Keratinocyte (primary cell): ENCODE measurements around the gene C1QTNF12. TPM values are rescaled to one million over a fixed set of nuclear protein-coding genes. Genes with fewer than 3 reads are reported as not detected.

Source experiments
- DNase-seq: peaks from one replicate; pipeline ENCODE4 v3.0.0-alpha.2; 2011; ENCODE audit warnings: low read depth, missing footprints, low spot score
- FAIRE-seq: peaks from 2 replicates; lab custom pipeline; 2011; peaks lifted over from hg19 to GRCh38; lab: Jason Lieb, UNC
- H2AFZ ChIP-seq: 2 replicates; pipeline ENCODE4 v1.6.0; 2012; ENCODE audit warnings: low read length, control low read depth, inconsistent platforms; ENCODE audit not compliant: control insufficient read depth
- H3K27ac ChIP-seq: 2 replicates; pipeline ENCODE4 v1.5.1; 2011; ENCODE audit warnings: low read length; ENCODE audit not compliant: control insufficient read depth, insufficient read depth
- H3K27me3 ChIP-seq: 3 replicates; pipeline ENCODE4 v1.6.0; 2011; ENCODE audit warnings: low read length; ENCODE audit not compliant: control insufficient read depth, insufficient read depth; ENCODE audit errors: extremely low read depth
- H3K36me3 ChIP-seq, 2 experiments: 2 replicates in 1 of 2; 3 replicates in 1 of 2; pipeline ENCODE4 v1.5.1; 2011; ENCODE audit warnings: low read length in 2 of 2, mild to moderate bottlenecking in 1 of 2; ENCODE audit not compliant: control insufficient read depth in 2 of 2, insufficient read depth in 2 of 2; ENCODE audit errors: extremely low read depth in 1 of 2
- H3K4me1 ChIP-seq: 3 replicates; pipeline ENCODE4 v1.5.1; 2011; ENCODE audit warnings: low read length; ENCODE audit not compliant: control insufficient read depth, insufficient read depth; ENCODE audit errors: extremely low read depth
- H3K4me2 ChIP-seq: 3 replicates; pipeline ENCODE4 v1.6.0; 2011; ENCODE audit warnings: low read depth, low read length; ENCODE audit not compliant: control insufficient read depth, insufficient read depth; ENCODE audit errors: extremely low read depth
- H3K4me3 ChIP-seq, 3 experiments: fragments of 200-600 bp in 1 of 3; sonication (generic) in 1 of 3; 2 replicates in 2 of 3; 3 replicates in 1 of 3; pipeline ENCODE4 v1.5.1; 2011 to 2016; ENCODE audit warnings: low read length in 3 of 3, mild to moderate bottlenecking in 3 of 3, control low read depth in 2 of 3, inconsistent platforms in 1 of 3, low read depth in 1 of 3, mixed read lengths in 1 of 3, mixed run types in 1 of 3, moderate library complexity in 1 of 3; ENCODE audit not compliant: control insufficient read depth in 2 of 3, insufficient read depth in 2 of 3; ENCODE audit errors: extremely low read depth in 1 of 3
- H3K79me2 ChIP-seq: 2 replicates; pipeline ENCODE4 v1.6.0; 2012; ENCODE audit warnings: low read length; ENCODE audit not compliant: control insufficient read depth, insufficient read depth
- H3K9ac ChIP-seq: 3 replicates; pipeline ENCODE4 v1.6.0; 2011; ENCODE audit warnings: low read length; ENCODE audit not compliant: control insufficient read depth, insufficient read depth; ENCODE audit errors: extremely low read depth
- H3K9me1 ChIP-seq: 3 replicates; pipeline ENCODE4 v1.6.0; 2011; ENCODE audit warnings: low read length; ENCODE audit not compliant: control insufficient read depth, insufficient read depth; ENCODE audit errors: extremely low read depth
- H3K9me3 ChIP-seq: 2 replicates; pipeline ENCODE4 v1.5.1; 2012; ENCODE audit warnings: low read depth, low read length; ENCODE audit not compliant: control insufficient read depth
- H4K20me1 ChIP-seq: 3 replicates; pipeline ENCODE4 v1.6.0; 2011; ENCODE audit warnings: low read length; ENCODE audit not compliant: control insufficient read depth, insufficient read depth; ENCODE audit errors: extremely low read depth
- CTCF ChIP-seq, 3 experiments: IDR thresholded peaks in 1 of 3; conservative IDR thresholded peaks in 1 of 3; optimal IDR thresholded peaks in 1 of 3; 2 replicates in 2 of 3; 3 replicates in 1 of 3; pipeline versions ENCODE3 to v1.5.1; 2011; ENCODE audit warnings: low read length in 3 of 3, mild to moderate bottlenecking in 3 of 3, moderate library complexity in 2 of 3, control low read depth in 1 of 3, inconsistent platforms in 1 of 3; ENCODE audit not compliant: insufficient read depth in 2 of 3; ENCODE audit errors: extremely low read depth in 1 of 3
- EZH2 ChIP-seq: IDR thresholded peaks from one replicate; pipeline ENCODE4 v1.6.1; 2012; ENCODE audit warnings: inconsistent platforms, mild to moderate bottlenecking, low read length, moderate library complexity
- dilution Hi-C: fragments of 300-500 bp; cut with MboI; formaldehyde crosslinking; loops from one replicate; pipeline ENCODE4 v1.7.0; 2020; ENCODE audit warnings: low sequenced_read_pairs; ENCODE audit not compliant: extremely low pct_ligation_motif_present
- polyA plus RNA-seq, 5 experiments: library from polyadenylated mRNA; depleted of rRNA in 3 of 5; stranded (reverse) in 3 of 5; stranded (forward) in 1 of 5; unstranded in 1 of 5; fragments of >200 nt; gene quantifications; 1 replicate in 1 of 5; 2 replicates in 3 of 5; 3 replicates in 1 of 5; pipeline versions ENCODE4 v1.2.1 to v1.2.3, GENCODE V29; 2011 to 2012; ENCODE audit warnings: missing spikeins in 2 of 5, low read depth in 1 of 5, low replicate concordance in 1 of 5

Gene C1QTNF12
- polyA plus RNA-seq, 1 donor (not counting 4 experiments of a cell fraction or from before 2014, with no cell fraction given): 0.18 TPM

- Histone ChIP-seq H3K9me3 (peaks cover 4% of the 10 kb centered on the region), H3K36me3 (peaks cover 0 to 3% of the 10 kb centered on the region in 2 experiments), H3K9ac (peak overlapping the region; percentile 50), H4K20me1 (no peaks in the 10 kb centered on the region), H3K27me3 (peaks cover 6% of the 10 kb centered on the region), H3K4me3 (no peak overlapping the region), H3K27ac (no peak overlapping the region), H3K4me1 (peaks cover 15% of the 10 kb centered on the region), H2AFZ (no peak overlapping the region), H3K4me2 (no peak overlapping the region), H3K79me2 (peaks cover 17% of the 10 kb centered on the region), H3K9me1 (no peaks in the 10 kb centered on the region)
- dilution Hi-C loops: no loop called here
- DNase-seq: no peak
- TF ChIP-seq CTCF (optimal IDR thresholded peaks at IDR 0.05 in 1 of 3, IDR thresholded peaks at IDR 0.05 in 1 of 3, conservative IDR thresholded peaks at IDR 0.05 in 1 of 3; ENCODE audit: extremely low read depth in 1 of 3, insufficient read depth in 2 of 3, low read length in 3 of 3) (no peak), EZH2 (no peak)
- FAIRE-seq: no peak
Observed at GRCh38 chr1:1236945-1237873, 9.3 kb downstream of the C1QTNF12 start.

- Histone ChIP-seq H3K27ac (no peak overlapping the region), H4K20me1 (no peaks in the 10 kb centered on the region), H3K79me2 (peaks cover 20% of the 10 kb centered on the region), H3K4me1 (peaks cover 15% of the 10 kb centered on the region), H3K4me3 (no peak overlapping the region), H3K36me3 (peaks cover 0 to 3% of the 10 kb centered on the region in 2 experiments), H3K9ac (no peak overlapping the region), H3K9me1 (no peaks in the 10 kb centered on the region), H3K4me2 (no peak overlapping the region), H3K9me3 (peaks cover 4% of the 10 kb centered on the region), H3K27me3 (peaks cover 6% of the 10 kb centered on the region), H2AFZ (no peak overlapping the region)
- DNase-seq (no peak), FAIRE-seq (no peak)
- dilution Hi-C loops: no loop called here
- TF ChIP-seq CTCF (optimal IDR thresholded peaks at IDR 0.05 in 1 of 3, IDR thresholded peaks at IDR 0.05 in 1 of 3, conservative IDR thresholded peaks at IDR 0.05 in 1 of 3; ENCODE audit: extremely low read depth in 1 of 3, insufficient read depth in 2 of 3, low read length in 3 of 3): no peak
- no peak for TF ChIP-seq EZH2
Observed at GRCh38 chr1:1236176-1236763, 10.3 kb downstream of the C1QTNF12 start.
